Tibial nerve (tissue), 4 donors: ENCODE measurements around the gene PIP4K2C.

Source experiments
- CTCF ChIP-seq, 5 experiments: fragments of 200-600 bp in 3 of 5; fragments of 450-650 bp in 2 of 5; sonication (generic) in 3 of 5; IDR thresholded peaks; one replicate each; pipeline ENCODE4 v1.5.1; 2016 to 2019; ENCODE audit warnings: antibody characterized with exemption in 5 of 5, mild to moderate bottlenecking in 3 of 5, moderate library complexity in 2 of 5
- EP300 ChIP-seq, 2 donors: sonication (generic); formaldehyde crosslinking; IDR thresholded peaks; one replicate each; pipeline ENCODE4 v1.6.1; 2017; ENCODE audit warnings: antibody characterized with exemption in 2 of 2, mild to moderate bottlenecking in 1 of 2

GRCh38 chr12:57584050-57584449, 6.9 kb upstream of the PIP4K2C start:
- no peak for TF ChIP-seq CTCF (IDR thresholded peaks at IDR 0.05)
- no peak for TF ChIP-seq EP300 (IDR thresholded peaks at IDR 0.05)
